Fibroblast of lung (primary cell): ENCODE measurements around the gene TP73. TPM values are rescaled to one million over a fixed set of nuclear protein-coding genes. Genes with fewer than 3 reads are reported as not detected.

Experiments used
- DNase-seq, 2 donors: peaks; one replicate each; pipeline versions ENCODE4 v3.0.0 to v3.0.0-alpha.2; 2010; ENCODE audit warnings: low read depth in 2 of 2
- H2AFZ ChIP-seq: 2 replicates; pipeline ENCODE4 v1.5.1; 2012; ENCODE audit warnings: low read length, control low read depth, inconsistent platforms
- H3K27ac ChIP-seq: 2 replicates; pipeline ENCODE4 v1.5.1; 2011; ENCODE audit warnings: low read length, control low read depth; ENCODE audit not compliant: insufficient read depth
- H3K27me3 ChIP-seq: 2 replicates; pipeline ENCODE4 v1.5.1; 2011; ENCODE audit warnings: mild to moderate bottlenecking, low read length; ENCODE audit not compliant: control insufficient read depth, insufficient read depth
- H3K36me3 ChIP-seq: 2 replicates; pipeline ENCODE4 v1.5.1; 2011; ENCODE audit warnings: low read length; ENCODE audit not compliant: control insufficient read depth, insufficient read depth
- H3K4me1 ChIP-seq: 2 replicates; pipeline ENCODE4 v1.5.1; 2011; ENCODE audit warnings: low read length; ENCODE audit not compliant: control insufficient read depth, insufficient read depth; ENCODE audit errors: extremely low read depth
- H3K4me2 ChIP-seq: 2 replicates; pipeline ENCODE4 v1.5.1; 2011; ENCODE audit warnings: low read length, control low read depth; ENCODE audit not compliant: insufficient read depth; ENCODE audit errors: extremely low read depth
- H3K4me3 ChIP-seq, 4 experiments: fragments of 200-600 bp in 1 of 4; sonication (generic) in 1 of 4; replicated peaks in 1 of 4; 2 replicates each; pipeline ENCODE4 v1.5.1; 2011 to 2016; ENCODE audit warnings: low read length in 4 of 4, low read depth in 3 of 4, mild to moderate bottlenecking in 3 of 4, control low read depth in 2 of 4, inconsistent platforms in 1 of 4, mixed read lengths in 1 of 4; ENCODE audit not compliant: insufficient read depth in 1 of 4; ENCODE audit errors: control extremely low read depth in 1 of 4
- H3K79me2 ChIP-seq: 2 replicates; pipeline ENCODE4 v1.5.1; 2012; ENCODE audit warnings: mild to moderate bottlenecking, low read length, inconsistent platforms; ENCODE audit not compliant: control insufficient read depth, insufficient read depth
- H3K9ac ChIP-seq: 2 replicates; pipeline ENCODE4 v1.5.1; 2011; ENCODE audit warnings: mild to moderate bottlenecking, low read length, control low read depth; ENCODE audit not compliant: insufficient read depth
- H3K9me3 ChIP-seq: 2 replicates; pipeline ENCODE4 v1.5.1; 2012; ENCODE audit warnings: low read depth, low read length; ENCODE audit not compliant: control insufficient read depth, insufficient read depth
- H4K20me1 ChIP-seq: 2 replicates; pipeline ENCODE4 v1.5.1; 2011; ENCODE audit warnings: low read length; ENCODE audit not compliant: control insufficient read depth, insufficient read depth; ENCODE audit errors: extremely low read depth
- CTCF ChIP-seq, 2 donors: IDR thresholded peaks in 1 of 2; conservative IDR thresholded peaks in 1 of 2; 1 replicate in 1 of 2; 2 replicates in 1 of 2; pipeline ENCODE4 v1.5.1; 2011 to 2012; ENCODE audit warnings: low read length in 2 of 2, control low read depth in 1 of 2, inconsistent platforms in 1 of 2, low read depth in 1 of 2, mild to moderate bottlenecking in 1 of 2
- EZH2 ChIP-seq: IDR thresholded peaks from 2 replicates; pipeline ENCODE4 v1.5.1; 2012; ENCODE audit warnings: low read length, control low read depth, mild to moderate bottlenecking; ENCODE audit errors: missing control alignments
- polyA plus RNA-seq, 2 donors: library from polyadenylated mRNA; depleted of rRNA in 1 of 2; stranded (reverse) in 1 of 2; unstranded in 1 of 2; fragments of >200 nt; gene quantifications; 2 replicates each; pipeline ENCODE4 v1.2.1, GENCODE V29; 2011 to 2012; ENCODE audit warnings: missing spikeins in 1 of 2
- total RNA-seq: library from RNA; depleted of rRNA; stranded (reverse); fragments of >200 nt; gene quantifications from 2 replicates; pipeline ENCODE4 v1.2.1, GENCODE V29; 2014

The TP73 gene
- total and polyA plus RNA-seq, 2 donors (not counting 1 experiment from before 2014, with no cell fraction given) = not detected

- Histone ChIP-seq H3K9ac (no peak overlapping the region), H4K20me1 (no peaks in the 10 kb centered on the region), H3K4me3 (no peak overlapping the region), H2AFZ (no peak overlapping the region), H3K4me1 (no peaks in the 10 kb centered on the region), H3K9me3 (no peaks in the 10 kb centered on the region), H3K79me2 (no peaks in the 10 kb centered on the region), H3K4me2 (no peak overlapping the region), H3K27me3 (peaks cover 3% of the 10 kb centered on the region), H3K27ac (no peak overlapping the region), H3K36me3 (no peaks in the 10 kb centered on the region)
- TF ChIP-seq EZH2 (no peak), CTCF (conservative IDR thresholded peaks at IDR 0.05 in 1 of 2, IDR thresholded peaks at IDR 0.05 in 1 of 2; ENCODE audit: low read depth in 1 of 2, low read length in 2 of 2) (no peak)
- DNase-seq = no peak
Observed at GRCh38 chr1:3707298-3707938, 55.1 kb downstream of the TP73 start.

- TF ChIP-seq EZH2 = no peak
- no peak for TF ChIP-seq CTCF (conservative IDR thresholded peaks at IDR 0.05 in 1 of 2, IDR thresholded peaks at IDR 0.05 in 1 of 2; ENCODE audit: low read depth in 1 of 2, low read length in 2 of 2)
- no peak overlapping the region for H3K27ac ChIP-seq
- no peaks in the 10 kb centered on the region for H3K9me3 ChIP-seq
- H4K20me1 ChIP-seq = no peaks in the 10 kb centered on the region
- no peaks in the 10 kb centered on the region for H3K4me1 ChIP-seq
- no peaks in the 10 kb centered on the region for H3K36me3 ChIP-seq
- H3K9ac ChIP-seq = no peak overlapping the region
- H3K4me2 ChIP-seq = no peak overlapping the region
- peaks cover 3% of the 10 kb centered on the region for H3K27me3 ChIP-seq
- H3K4me3 ChIP-seq = no peak overlapping the region
- no peaks in the 10 kb centered on the region for H3K79me2 ChIP-seq
- H2AFZ ChIP-seq = no peak overlapping the region
- no peak for DNase-seq
Observed at GRCh38 chr1:3707939-3708328, 55.6 kb downstream of the TP73 start.

- H3K4me1 ChIP-seq = no peaks in the 10 kb centered on the region
- H3K27ac ChIP-seq = no peak overlapping the region
- H2AFZ ChIP-seq = no peak overlapping the region
- H3K4me3 ChIP-seq = no peak overlapping the region
- H4K20me1 ChIP-seq = no peaks in the 10 kb centered on the region
- DNase-seq = no peak
- no peak overlapping the region for H3K4me2 ChIP-seq
- no peak overlapping the region for H3K9ac ChIP-seq
- H3K79me2 ChIP-seq = no peaks in the 10 kb centered on the region
- H3K36me3 ChIP-seq = no peaks in the 10 kb centered on the region
- H3K27me3 ChIP-seq = peaks cover 3% of the 10 kb centered on the region
- H3K9me3 ChIP-seq = no peaks in the 10 kb centered on the region
- TF ChIP-seq CTCF (conservative IDR thresholded peaks at IDR 0.05 in 1 of 2, IDR thresholded peaks at IDR 0.05 in 1 of 2; ENCODE audit: low read depth in 1 of 2, low read length in 2 of 2) (no peak), EZH2 (no peak)
Observed at GRCh38 chr1:3708791-3709190, 56.5 kb downstream of the TP73 start.
